Measurements from ENCODE around the gene CHRDL2. TPM values are rescaled to one million over a fixed set of nuclear protein-coding genes. Genes with fewer than 3 reads are reported as not detected.

Gene CHRDL2
- total and polyA plus RNA-seq, 2 of the 4 experiments (the other 2 are of a cell fraction) = 0.80 TPM; not detected in 1

- Histone ChIP-seq H4K5ac (ENCODE audit: low read depth, low read length) (no peak overlapping the region), H4K20me1 (ENCODE audit: insufficient read depth, low read length) (no peaks in the 10 kb centered on the region), H3K4ac (ENCODE audit: low read depth, low read length) (peak overlapping the region; percentile 15; the same call in 1 of the 2 replicates), H2BK120ac (ENCODE audit: low read depth, low read length) (no peak overlapping the region), H3K27me3 (ENCODE audit: control insufficient read depth, insufficient read depth, low read length) (no peaks in the 10 kb centered on the region), H4K8ac (ENCODE audit: low read depth in 2 of 2, low read length in 2 of 2) (no peak overlapping the region), H2BK5ac (ENCODE audit: low read depth, low read length, poor library complexity, severe bottlenecking) (no peak overlapping the region), H2BK15ac (ENCODE audit: low read depth, low read length) (0 out of 3 replicates have a peak overlapping the region, but pooled peaks have one; percentile 3), H3K4me3 (ENCODE audit: insufficient read depth, low read depth, low read length) (no peak overlapping the region), H2AK9ac (replicated peaks; ENCODE audit: low read depth, low read length, poor library complexity) (no peak overlapping the region), H3K36me3 (ENCODE audit: control insufficient read depth, insufficient read depth, low read length) (no peaks in the 10 kb centered on the region), H3K56ac (ENCODE audit: extremely low read depth, insufficient read depth, low read length) (no peak overlapping the region), H2AFZ (replicated peaks; ENCODE audit: low read length, poor library complexity) (no peak overlapping the region), H2BK20ac (ENCODE audit: low read depth, low read length) (peak overlapping the region; percentile 33), H3K23ac (ENCODE audit: low read depth, low read length) (0 out of 2 replicates have a peak overlapping the region, but pooled peaks have one; percentile 3), H3K27ac (ENCODE audit: insufficient read depth, low read length) (no peak overlapping the region), H3K79me1 (ENCODE audit: low read depth in 1 of 2, low read length in 2 of 2) (peaks cover 0 to 11% of the 10 kb centered on the region in 2 experiments; a peak in 1 of 4 replicates), H3K18ac (ENCODE audit: low read depth, low read length) (no peak overlapping the region), H3K4me2 (ENCODE audit: low read depth, low read length) (no peak overlapping the region), H3K4me1 (ENCODE audit: control insufficient read depth, insufficient read depth, low read length) (peaks cover 13% of the 10 kb centered on the region), H4K91ac (ENCODE audit: insufficient read depth, low read depth, low read length) (no peak overlapping the region), H3K9me3 (ENCODE audit: control insufficient read depth, insufficient read depth, low read length) (peaks cover 2% of the 10 kb centered on the region; the same call in 1 of the 2 replicates), H2AK5ac (ENCODE audit: low read depth, low read length) (peak overlapping the region; percentile 49; the same call in 1 of the 2 replicates), H3K9me1 (ENCODE audit: insufficient read depth, low read length) (peaks cover 10% of the 10 kb centered on the region), H3K9ac (ENCODE audit: low read depth, low read length) (no peak overlapping the region), H3K14ac (replicated peaks; ENCODE audit: low read depth, low read length) (no peak overlapping the region)
- DNase-seq = no peak
- intact Hi-C loops (cut with micrococcal nuclease) (no loop called here), dilution Hi-C loops (cut with HindIII; ENCODE audit: low sequenced_read_pairs, unreplicated experiment) (loop anchor here (25.0 kb wide), 1 partner anchor 131 kb away; no protein-coding TSS in a partner anchor), in situ Hi-C loops (cut with MboI; ENCODE audit: low sequenced_read_pairs) (no loop called here)
- BruUV-seq (replicated peaks) = no TSS peak
- ChIA-PET CTCF (interaction anchor here (0.6 to 1.3 kb wide), 3 partner anchors 18 to 140 kb away, joined by 3 to 4 read pairs (median 4); no protein-coding TSS in a partner anchor), POLR2A (ENCODE audit: unreplicated experiment) (no interaction called here)
- no peak for ATAC-seq (ENCODE audit: low read depth)
- TF ChIP-seq, protein P1, sequence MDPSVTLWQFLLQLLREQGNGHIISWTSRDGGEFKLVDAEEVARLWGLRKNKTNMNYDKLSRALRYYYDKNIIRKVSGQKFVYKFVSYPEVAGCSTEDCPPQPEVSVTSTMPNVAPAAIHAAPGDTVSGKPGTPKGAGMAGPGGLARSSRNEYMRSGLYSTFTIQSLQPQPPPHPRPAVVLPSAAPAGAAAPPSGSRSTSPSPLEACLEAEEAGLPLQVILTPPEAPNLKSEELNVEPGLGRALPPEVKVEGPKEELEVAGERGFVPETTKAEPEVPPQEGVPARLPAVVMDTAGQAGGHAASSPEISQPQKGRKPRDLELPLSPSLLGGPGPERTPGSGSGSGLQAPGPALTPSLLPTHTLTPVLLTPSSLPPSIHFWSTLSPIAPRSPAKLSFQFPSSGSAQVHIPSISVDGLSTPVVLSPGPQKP (IDR thresholded peaks at IDR 0.05; ENCODE audit: borderline replicate concordance, low read depth, low read length) = no peak
- TF ChIP-seq, protein P2, sequence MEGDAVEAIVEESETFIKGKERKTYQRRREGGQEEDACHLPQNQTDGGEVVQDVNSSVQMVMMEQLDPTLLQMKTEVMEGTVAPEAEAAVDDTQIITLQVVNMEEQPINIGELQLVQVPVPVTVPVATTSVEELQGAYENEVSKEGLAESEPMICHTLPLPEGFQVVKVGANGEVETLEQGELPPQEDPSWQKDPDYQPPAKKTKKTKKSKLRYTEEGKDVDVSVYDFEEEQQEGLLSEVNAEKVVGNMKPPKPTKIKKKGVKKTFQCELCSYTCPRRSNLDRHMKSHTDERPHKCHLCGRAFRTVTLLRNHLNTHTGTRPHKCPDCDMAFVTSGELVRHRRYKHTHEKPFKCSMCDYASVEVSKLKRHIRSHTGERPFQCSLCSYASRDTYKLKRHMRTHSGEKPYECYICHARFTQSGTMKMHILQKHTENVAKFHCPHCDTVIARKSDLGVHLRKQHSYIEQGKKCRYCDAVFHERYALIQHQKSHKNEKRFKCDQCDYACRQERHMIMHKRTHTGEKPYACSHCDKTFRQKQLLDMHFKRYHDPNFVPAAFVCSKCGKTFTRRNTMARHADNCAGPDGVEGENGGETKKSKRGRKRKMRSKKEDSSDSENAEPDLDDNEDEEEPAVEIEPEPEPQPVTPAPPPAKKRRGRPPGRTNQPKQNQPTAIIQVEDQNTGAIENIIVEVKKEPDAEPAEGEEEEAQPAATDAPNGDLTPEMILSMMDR (conservative IDR thresholded peaks at IDR 0.05; ENCODE audit: low read depth, low read length) = no peak
- TF ChIP-seq CEBPB (IDR thresholded peaks at IDR 0.05; ENCODE audit: low read depth, low read length) (no peak), RCOR1 (IDR thresholded peaks at IDR 0.05; ENCODE audit: insufficient replicate concordance, low read length) (no peak), USF2 (IDR thresholded peaks at IDR 0.05; ENCODE audit: low read depth, low read length) (no peak), RFX5 (IDR thresholded peaks at IDR 0.05; ENCODE audit: low read depth, low read length) (no peak), BHLHE40 (IDR thresholded peaks at IDR 0.05; ENCODE audit: low read depth, low read length) (no peak), RAD21 (IDR thresholded peaks at IDR 0.05; ENCODE audit: low read length) (no peak), MAFK (IDR thresholded peaks at IDR 0.05; ENCODE audit: low read depth, low read length) (no peak), CHD1 (IDR thresholded peaks at IDR 0.05; ENCODE audit: low read depth, low read length) (no peak), NFE2L2 (IDR thresholded peaks at IDR 0.05; ENCODE audit: low read depth, low read length) (no peak), FOS (IDR thresholded peaks at IDR 0.05; ENCODE audit: low read depth, low read length) (no peak), SMC3 (IDR thresholded peaks at IDR 0.05; ENCODE audit: low read depth, low read length) (no peak), MAZ (IDR thresholded peaks at IDR 0.05; ENCODE audit: borderline replicate concordance, low read depth, low read length) (no peak), MXI1 (IDR thresholded peaks at IDR 0.05; ENCODE audit: borderline replicate concordance, low read depth, low read length) (no peak), POLR2A (IDR thresholded peaks at IDR 0.05; ENCODE audit: low read depth, low read length) (no peak)
Measured at GRCh38 chr11:74743640-74744039, 12.4 kb upstream of the CHRDL2 start.
